Dendritic cell treated with granulocyte-macrophage colony-stimulating factor and Interleukin-4, amounts not matched to agents 40 ng/mL and 50 ng/mL, for 4 days (primary cell): ENCODE measurements around the gene SLC16A3.

Source experiments
- H3K27ac Mint-ChIP-seq: one replicate; pipeline ENCODE4 v1.8.0; 2022; ENCODE audit warnings: mild to moderate bottlenecking, mixed read lengths
- H3K27me3 Mint-ChIP-seq: one replicate; pipeline ENCODE4 v1.8.0; 2022; ENCODE audit warnings: mild to moderate bottlenecking, mixed read lengths
- H3K36me3 Mint-ChIP-seq: one replicate; pipeline ENCODE4 v1.8.0; 2022; ENCODE audit warnings: low read depth, mixed read lengths
- H3K4me1 Mint-ChIP-seq: one replicate; pipeline ENCODE4 v1.8.0; 2022; ENCODE audit warnings: low read depth, mixed read lengths
- H3K4me3 Mint-ChIP-seq: one replicate; pipeline ENCODE4 v1.8.0; 2022; ENCODE audit warnings: mild to moderate bottlenecking, moderate library complexity, mixed read lengths
- H3K9me3 Mint-ChIP-seq: one replicate; pipeline ENCODE4 v1.8.0; 2022; ENCODE audit warnings: mixed read lengths
- intact Hi-C: fragments of 100-400 bp; cut with micrococcal nuclease; formaldehyde crosslinking; loops from one replicate; pipeline ENCODE4 v1.15.0; 2022

Gene SLC16A3

GRCh38 chr17:82240506-82241182 lies 11.8 kb downstream of the SLC16A3 start:
- no peaks in the 10 kb centered on the region for H3K9me3 Mint-ChIP-seq
- peak overlapping the region; percentile 47 for H3K4me3 Mint-ChIP-seq
- peaks cover 100% of the 10 kb centered on the region for H3K4me1 Mint-ChIP-seq
- H3K27ac Mint-ChIP-seq, result peak overlapping the region; percentile 65
- intact Hi-C loops, result loop anchor here (5.0 kb wide), 1 partner anchor 33 kb away; no protein-coding TSS in a partner anchor
- no peaks in the 10 kb centered on the region for H3K27me3 Mint-ChIP-seq
- peaks cover 99% of the 10 kb centered on the region for H3K36me3 Mint-ChIP-seq

GRCh38 chr17:82241183-82241925 lies 12.5 kb downstream of the SLC16A3 start:
- Mint-ChIP-seq H3K27ac (peak overlapping the region; percentile 65), H3K27me3 (no peaks in the 10 kb centered on the region), H3K4me1 (peaks cover 100% of the 10 kb centered on the region), H3K36me3 (peaks cover 99% of the 10 kb centered on the region), H3K9me3 (no peaks in the 10 kb centered on the region), H3K4me3 (no peak overlapping the region)
- intact Hi-C loops, result loop anchor here (5.0 kb wide), 1 partner anchor 34 kb away; no protein-coding TSS in a partner anchor

- no peaks in the 10 kb centered on the region for H3K9me3 Mint-ChIP-seq
- intact Hi-C loops, result loop anchor here (5.0 kb wide), 1 partner anchor 35 kb away; no protein-coding TSS in a partner anchor
- peak overlapping the region; percentile 65 for H3K27ac Mint-ChIP-seq
- peaks cover 99% of the 10 kb centered on the region for H3K36me3 Mint-ChIP-seq
- H3K27me3 Mint-ChIP-seq, result no peaks in the 10 kb centered on the region
- H3K4me3 Mint-ChIP-seq, result no peak overlapping the region
- peaks cover 100% of the 10 kb centered on the region for H3K4me1 Mint-ChIP-seq
Measured at GRCh38 chr17:82241926-82242697, 13.3 kb downstream of the SLC16A3 start.

- peaks cover 100% of the 10 kb centered on the region for H3K4me1 Mint-ChIP-seq
Measured at GRCh38 chr17:82242698-82242976, 13.8 kb downstream of the SLC16A3 start.

GRCh38 chr17:82242977-82243647 lies 14.3 kb downstream of the SLC16A3 start:
- Mint-ChIP-seq H3K4me1 (peaks cover 100% of the 10 kb centered on the region), H3K9me3 (no peaks in the 10 kb centered on the region), H3K27ac (no peak overlapping the region), H3K36me3 (peaks cover 99% of the 10 kb centered on the region), H3K4me3 (no peak overlapping the region), H3K27me3 (no peaks in the 10 kb centered on the region)
- intact Hi-C loops, result loop anchor here (5.0 kb wide), 1 partner anchor 36 kb away; no protein-coding TSS in a partner anchor

More at GRCh38 chr17:82242698-82242976, 13.8 kb downstream of the SLC16A3 start:
- no peaks in the 10 kb centered on the region for H3K9me3 Mint-ChIP-seq
- intact Hi-C loops, result loop anchor here (5.0 kb wide), 1 partner anchor 35 kb away; no protein-coding TSS in a partner anchor
- H3K4me3 Mint-ChIP-seq, result no peak overlapping the region
- H3K36me3 Mint-ChIP-seq, result peaks cover 99% of the 10 kb centered on the region
- peak overlapping the region; percentile 65 for H3K27ac Mint-ChIP-seq
- H3K27me3 Mint-ChIP-seq, result no peaks in the 10 kb centered on the region

GRCh38 chr17:82243648-82244412 lies 15.0 kb downstream of the SLC16A3 start:
- H3K4me3 Mint-ChIP-seq, result no peak overlapping the region
- intact Hi-C loops, result loop anchor here (5.0 kb wide), 1 partner anchor 37 kb away; no protein-coding TSS in a partner anchor

GRCh38 chr17:82244413-82245133 lies 15.7 kb downstream of the SLC16A3 start:
- intact Hi-C loops, result loop anchor here (5.0 kb wide), 1 partner anchor 37 kb away; no protein-coding TSS in a partner anchor
- Mint-ChIP-seq H3K36me3 (peaks cover 99% of the 10 kb centered on the region), H3K9me3 (no peaks in the 10 kb centered on the region), H3K4me1 (peaks cover 99% of the 10 kb centered on the region), H3K27me3 (no peaks in the 10 kb centered on the region), H3K4me3 (no peak overlapping the region), H3K27ac (peak overlapping the region; percentile 49)

More at GRCh38 chr17:82243648-82244412, 15.0 kb downstream of the SLC16A3 start:
- Mint-ChIP-seq H3K27ac (no peak overlapping the region), H3K9me3 (no peaks in the 10 kb centered on the region), H3K36me3 (peaks cover 99% of the 10 kb centered on the region), H3K27me3 (no peaks in the 10 kb centered on the region), H3K4me1 (peaks cover 100% of the 10 kb centered on the region)

GRCh38 chr17:82245134-82246039 lies 16.5 kb downstream of the SLC16A3 start:
- Mint-ChIP-seq H3K4me3 (no peak overlapping the region), H3K36me3 (peaks cover 99% of the 10 kb centered on the region), H3K27me3 (no peaks in the 10 kb centered on the region), H3K9me3 (no peaks in the 10 kb centered on the region), H3K27ac (peak overlapping the region; percentile 49), H3K4me1 (peaks cover 99% of the 10 kb centered on the region)
- intact Hi-C loops, result no loop called here

GRCh38 chr17:82246040-82246364 lies 17.2 kb downstream of the SLC16A3 start:
- H3K9me3 Mint-ChIP-seq, result no peaks in the 10 kb centered on the region
- H3K27ac Mint-ChIP-seq, result no peak overlapping the region
- peaks cover 92% of the 10 kb centered on the region for H3K4me1 Mint-ChIP-seq
- H3K27me3 Mint-ChIP-seq, result no peaks in the 10 kb centered on the region
- intact Hi-C loops, result no loop called here
- peaks cover 99% of the 10 kb centered on the region for H3K36me3 Mint-ChIP-seq
- H3K4me3 Mint-ChIP-seq, result no peak overlapping the region

GRCh38 chr17:82246365-82247181 lies 17.7 kb downstream of the SLC16A3 start:
- no peak overlapping the region for H3K4me3 Mint-ChIP-seq
- H3K27me3 Mint-ChIP-seq, result no peaks in the 10 kb centered on the region
- H3K9me3 Mint-ChIP-seq, result no peaks in the 10 kb centered on the region
- peaks cover 87% of the 10 kb centered on the region for H3K4me1 Mint-ChIP-seq
- intact Hi-C loops, result no loop called here
- H3K27ac Mint-ChIP-seq, result peak overlapping the region; percentile 31
- H3K36me3 Mint-ChIP-seq, result peaks cover 99% of the 10 kb centered on the region

GRCh38 chr17:82247182-82247823 lies 18.5 kb downstream of the SLC16A3 start:
- Mint-ChIP-seq H3K4me1 (peaks cover 79% of the 10 kb centered on the region), H3K4me3 (no peak overlapping the region), H3K27me3 (no peaks in the 10 kb centered on the region), H3K9me3 (no peaks in the 10 kb centered on the region), H3K36me3 (peaks cover 100% of the 10 kb centered on the region), H3K27ac (peak overlapping the region; percentile 31)
- intact Hi-C loops, result no loop called here
